Keratinocyte (primary cell): ENCODE measurements around the gene KCNK7. TPM values are rescaled to one million over a fixed set of nuclear protein-coding genes. Genes with fewer than 3 reads are reported as not detected.

Experiments
- DNase-seq: peaks from one replicate; pipeline ENCODE4 v3.0.0-alpha.2; 2011; ENCODE audit warnings: low read depth, missing footprints, low spot score
- FAIRE-seq: peaks from 2 replicates; lab custom pipeline; 2011; peaks lifted over from hg19 to GRCh38; lab: Jason Lieb, UNC
- H2AFZ ChIP-seq: 2 replicates; pipeline ENCODE4 v1.6.0; 2012; ENCODE audit warnings: low read length, control low read depth, inconsistent platforms; ENCODE audit not compliant: control insufficient read depth
- H3K27ac ChIP-seq: 2 replicates; pipeline ENCODE4 v1.5.1; 2011; ENCODE audit warnings: low read length; ENCODE audit not compliant: control insufficient read depth, insufficient read depth
- H3K27me3 ChIP-seq: 3 replicates; pipeline ENCODE4 v1.6.0; 2011; ENCODE audit warnings: low read length; ENCODE audit not compliant: control insufficient read depth, insufficient read depth; ENCODE audit errors: extremely low read depth
- H3K36me3 ChIP-seq, 2 experiments: 2 replicates in 1 of 2; 3 replicates in 1 of 2; pipeline ENCODE4 v1.5.1; 2011; ENCODE audit warnings: low read length in 2 of 2, mild to moderate bottlenecking in 1 of 2; ENCODE audit not compliant: control insufficient read depth in 2 of 2, insufficient read depth in 2 of 2; ENCODE audit errors: extremely low read depth in 1 of 2
- H3K4me1 ChIP-seq: 3 replicates; pipeline ENCODE4 v1.5.1; 2011; ENCODE audit warnings: low read length; ENCODE audit not compliant: control insufficient read depth, insufficient read depth; ENCODE audit errors: extremely low read depth
- H3K4me2 ChIP-seq: 3 replicates; pipeline ENCODE4 v1.6.0; 2011; ENCODE audit warnings: low read depth, low read length; ENCODE audit not compliant: control insufficient read depth, insufficient read depth; ENCODE audit errors: extremely low read depth
- H3K4me3 ChIP-seq, 3 experiments: fragments of 200-600 bp in 1 of 3; sonication (generic) in 1 of 3; 2 replicates in 2 of 3; 3 replicates in 1 of 3; pipeline ENCODE4 v1.5.1; 2011 to 2016; ENCODE audit warnings: low read length in 3 of 3, mild to moderate bottlenecking in 3 of 3, control low read depth in 2 of 3, inconsistent platforms in 1 of 3, low read depth in 1 of 3, mixed read lengths in 1 of 3, mixed run types in 1 of 3, moderate library complexity in 1 of 3; ENCODE audit not compliant: control insufficient read depth in 2 of 3, insufficient read depth in 2 of 3; ENCODE audit errors: extremely low read depth in 1 of 3
- H3K79me2 ChIP-seq: 2 replicates; pipeline ENCODE4 v1.6.0; 2012; ENCODE audit warnings: low read length; ENCODE audit not compliant: control insufficient read depth, insufficient read depth
- H3K9ac ChIP-seq: 3 replicates; pipeline ENCODE4 v1.6.0; 2011; ENCODE audit warnings: low read length; ENCODE audit not compliant: control insufficient read depth, insufficient read depth; ENCODE audit errors: extremely low read depth
- H3K9me1 ChIP-seq: 3 replicates; pipeline ENCODE4 v1.6.0; 2011; ENCODE audit warnings: low read length; ENCODE audit not compliant: control insufficient read depth, insufficient read depth; ENCODE audit errors: extremely low read depth
- H3K9me3 ChIP-seq: 2 replicates; pipeline ENCODE4 v1.5.1; 2012; ENCODE audit warnings: low read depth, low read length; ENCODE audit not compliant: control insufficient read depth
- H4K20me1 ChIP-seq: 3 replicates; pipeline ENCODE4 v1.6.0; 2011; ENCODE audit warnings: low read length; ENCODE audit not compliant: control insufficient read depth, insufficient read depth; ENCODE audit errors: extremely low read depth
- CTCF ChIP-seq, 3 experiments: IDR thresholded peaks in 1 of 3; conservative IDR thresholded peaks in 1 of 3; optimal IDR thresholded peaks in 1 of 3; 2 replicates in 2 of 3; 3 replicates in 1 of 3; pipeline versions ENCODE3 to v1.5.1; 2011; ENCODE audit warnings: low read length in 3 of 3, mild to moderate bottlenecking in 3 of 3, moderate library complexity in 2 of 3, control low read depth in 1 of 3, inconsistent platforms in 1 of 3; ENCODE audit not compliant: insufficient read depth in 2 of 3; ENCODE audit errors: extremely low read depth in 1 of 3
- EZH2 ChIP-seq: IDR thresholded peaks from one replicate; pipeline ENCODE4 v1.6.1; 2012; ENCODE audit warnings: inconsistent platforms, mild to moderate bottlenecking, low read length, moderate library complexity
- dilution Hi-C: fragments of 300-500 bp; cut with MboI; formaldehyde crosslinking; loops from one replicate; pipeline ENCODE4 v1.7.0; 2020; ENCODE audit warnings: low sequenced_read_pairs; ENCODE audit not compliant: extremely low pct_ligation_motif_present
- polyA minus RNA-seq, 3 experiments: library from RNA; depleted of rRNA, polyadenylated mRNA; stranded (reverse); fragments of >200 nt; gene quantifications; 1 replicate in 1 of 3; 2 replicates in 1 of 3; 3 replicates in 1 of 3; pipeline ENCODE4 v1.2.3, GENCODE V29; 2011
- polyA plus RNA-seq, 5 experiments: library from polyadenylated mRNA; depleted of rRNA in 3 of 5; stranded (reverse) in 3 of 5; stranded (forward) in 1 of 5; unstranded in 1 of 5; fragments of >200 nt; gene quantifications; 1 replicate in 1 of 5; 2 replicates in 3 of 5; 3 replicates in 1 of 5; pipeline versions ENCODE4 v1.2.1 to v1.2.3, GENCODE V29; 2011 to 2012; ENCODE audit warnings: missing spikeins in 2 of 5, low read depth in 1 of 5, low replicate concordance in 1 of 5

KCNK7 gene, protein sequence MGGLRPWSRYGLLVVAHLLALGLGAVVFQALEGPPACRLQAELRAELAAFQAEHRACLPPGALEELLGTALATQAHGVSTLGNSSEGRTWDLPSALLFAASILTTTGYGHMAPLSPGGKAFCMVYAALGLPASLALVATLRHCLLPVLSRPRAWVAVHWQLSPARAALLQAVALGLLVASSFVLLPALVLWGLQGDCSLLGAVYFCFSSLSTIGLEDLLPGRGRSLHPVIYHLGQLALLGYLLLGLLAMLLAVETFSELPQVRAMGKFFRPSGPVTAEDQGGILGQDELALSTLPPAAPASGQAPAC
- polyA plus RNA-seq (0.14 to 1.5 TPM (median 0.46 TPM) in 3 replicates), polyA minus RNA-seq (0.26 TPM in 1 of 3 replicates, not detected in the others)
- not detected for polyA plus RNA-seq (2011; ENCODE audit: low read depth)
- 0.18 and 0.19 TPM in 2 replicates for polyA plus RNA-seq (2011; cell fraction: cytosol; rRNA removed)
- polyA plus RNA-seq (2011; cell fraction: nucleus; rRNA removed) = 0.34 and 0.51 TPM in 2 replicates
- polyA plus RNA-seq (2012; ENCODE audit: low replicate concordance) = 0.63 and 0.75 TPM in 2 replicates
- not detected for polyA minus RNA-seq (2011; cell fraction: cytosol; rRNA and poly(A)+ RNA removed)
- polyA minus RNA-seq (2011; cell fraction: nucleus; rRNA and poly(A)+ RNA removed) = not detected in 2 replicates

GRCh38 chr11:65595543-65596281 is at the start of gene KCNK7:
KCNK7 (minus strand) TSS chr11:65595800; CDS start chr11:65595772, 28 bp downstream.
- no peak within 1 kb of the TSS for H3K4me2 ChIP-seq
- FAIRE-seq (no peak), DNase-seq (no peak)
- H3K9me3 ChIP-seq = no peaks in the 10 kb centered on the region
- peaks cover 3 to 11% of the 10 kb centered on the region in 2 experiments for H3K36me3 ChIP-seq
- no peaks in the 10 kb centered on the region for H3K27me3 ChIP-seq
- no peaks in the 10 kb centered on the region for H4K20me1 ChIP-seq
- TF ChIP-seq EZH2 (no peak), CTCF (optimal IDR thresholded peaks at IDR 0.05 in 1 of 3, IDR thresholded peaks at IDR 0.05 in 1 of 3, conservative IDR thresholded peaks at IDR 0.05 in 1 of 3; ENCODE audit: extremely low read depth in 1 of 3, insufficient read depth in 2 of 3, low read length in 3 of 3) (no peak)
- H2AFZ ChIP-seq = no peak within 1 kb of the TSS
- H3K79me2 ChIP-seq = no peaks in the 10 kb centered on the region
- H3K27ac ChIP-seq = no peak within 1 kb of the TSS
- H3K4me1 ChIP-seq = peaks cover 27% of the 10 kb centered on the region
- dilution Hi-C loops = no loop called here
- no peaks in the 10 kb centered on the region for H3K9me1 ChIP-seq
- H3K9ac ChIP-seq = no peak within 1 kb of the TSS
- no peak within 1 kb of the TSS for H3K4me3 ChIP-seq

DNA sequence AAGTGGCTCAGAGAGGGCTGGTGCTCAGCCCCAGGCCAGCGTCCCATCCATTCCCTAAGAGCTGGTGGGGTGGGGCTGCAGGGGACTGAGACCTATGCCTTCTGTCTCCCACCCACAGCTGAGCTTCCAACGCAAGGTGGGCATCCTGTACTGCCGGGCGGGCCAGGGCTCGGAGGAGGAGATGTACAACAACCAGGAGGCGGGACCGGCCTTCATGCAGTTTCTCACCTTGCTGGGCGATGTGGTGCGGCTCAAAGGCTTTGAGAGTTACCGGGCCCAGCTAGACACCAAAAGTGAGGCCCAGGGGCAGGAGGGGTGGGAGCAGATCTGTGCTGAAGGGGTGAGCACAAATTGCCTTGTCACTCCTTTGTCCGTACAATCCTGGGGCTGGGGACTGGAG is 49.2 kb upstream of the KCNK7 start:
- Histone ChIP-seq H3K4me1 (peaks cover 5% of the 10 kb centered on the region), H3K36me3 (peaks cover 0 to 3% of the 10 kb centered on the region in 2 experiments), H3K27me3 (no peaks in the 10 kb centered on the region), H3K4me3 (no peak overlapping the region), H3K9me3 (no peaks in the 10 kb centered on the region), H3K27ac (no peak overlapping the region), H2AFZ (no peak overlapping the region), H4K20me1 (peaks cover 6% of the 10 kb centered on the region), H3K9ac (no peak overlapping the region), H3K9me1 (peaks cover 2% of the 10 kb centered on the region), H3K4me2 (no peak overlapping the region), H3K79me2 (no peaks in the 10 kb centered on the region)
- no peak for TF ChIP-seq CTCF (optimal IDR thresholded peaks at IDR 0.05 in 1 of 3, IDR thresholded peaks at IDR 0.05 in 1 of 3, conservative IDR thresholded peaks at IDR 0.05 in 1 of 3; ENCODE audit: extremely low read depth in 1 of 3, insufficient read depth in 2 of 3, low read length in 3 of 3)
- no peak for TF ChIP-seq EZH2
- FAIRE-seq (no peak), DNase-seq (no peak)
- dilution Hi-C loops = no loop called here
